Endothelial cell (in vitro differentiated cells): Measurements from ENCODE around the gene DAG1. TPM values are rescaled to one million over a fixed set of nuclear protein-coding genes. Genes with fewer than 3 reads are reported as not detected.

Experiments
- DNase-seq: peaks from one replicate; pipeline ENCODE4 v3.0.0; 2021; ENCODE audit warnings: low spot score
- H3K27ac Mint-ChIP-seq: one replicate; pipeline ENCODE4 v1.8.0; 2021; ENCODE audit warnings: mixed read lengths, inconsistent platforms; ENCODE audit not compliant: unreplicated experiment
- H3K27me3 Mint-ChIP-seq: one replicate; pipeline ENCODE4 v1.8.0; 2021; ENCODE audit warnings: mild to moderate bottlenecking, moderate library complexity, mixed read lengths, inconsistent platforms; ENCODE audit not compliant: unreplicated experiment
- H3K36me3 Mint-ChIP-seq: one replicate; pipeline ENCODE4 v1.8.0; 2021; ENCODE audit warnings: mild to moderate bottlenecking, low read depth, mixed read lengths, inconsistent platforms; ENCODE audit not compliant: unreplicated experiment
- H3K4me1 Mint-ChIP-seq: one replicate; pipeline ENCODE4 v1.8.0; 2021; ENCODE audit warnings: mild to moderate bottlenecking, mixed read lengths, inconsistent platforms; ENCODE audit not compliant: unreplicated experiment
- H3K4me3 Mint-ChIP-seq: one replicate; pipeline ENCODE4 v1.8.0; 2021; ENCODE audit warnings: mild to moderate bottlenecking, mixed read lengths, inconsistent platforms; ENCODE audit not compliant: unreplicated experiment
- H3K9me3 Mint-ChIP-seq: one replicate; pipeline ENCODE4 v1.8.0; 2021; ENCODE audit warnings: mixed read lengths, inconsistent platforms; ENCODE audit not compliant: unreplicated experiment
- CTCF ChIP-seq: fragments of 200-600 bp; sonication (generic); IDR thresholded peaks from one replicate; pipeline ENCODE4 v1.5.0; 2021; ENCODE audit warnings: antibody characterized with exemption; ENCODE audit not compliant: unreplicated experiment
- total RNA-seq: library from RNA; stranded (reverse); fragmentation: NEBNext Ultra II Directional; extraction: Animal tissue kit (Norgen Biotek cat#: 25700); gene quantifications from one replicate; pipeline ENCODE4 v1.2.1, GENCODE V29; 2021; ENCODE audit not compliant: unreplicated experiment

DAG1 gene
- total RNA-seq, 1 donor from 2014 or later = 54.8 TPM

GRCh38 chr3:49530701-49531100 lies 60.6 kb downstream of the DAG1 start:
- H3K36me3 Mint-ChIP-seq = peaks cover 13% of the 10 kb centered on the region
- no peak for DNase-seq
- no peak overlapping the region for H3K27ac Mint-ChIP-seq
- H3K4me1 Mint-ChIP-seq = no peaks in the 10 kb centered on the region
- TF ChIP-seq CTCF = no peak
- no peak overlapping the region for H3K4me3 Mint-ChIP-seq
- H3K27me3 Mint-ChIP-seq = no peaks in the 10 kb centered on the region
- no peaks in the 10 kb centered on the region for H3K9me3 Mint-ChIP-seq

GRCh38 chr3:49531218-49531617 lies 61.2 kb downstream of the DAG1 start:
- peaks cover 13% of the 10 kb centered on the region for H3K36me3 Mint-ChIP-seq
- H3K27ac Mint-ChIP-seq = no peak overlapping the region
- no peaks in the 10 kb centered on the region for H3K9me3 Mint-ChIP-seq

GRCh38 chr3:49531715-49532114 lies 61.6 kb downstream of the DAG1 start:
- Mint-ChIP-seq H3K27me3 (no peaks in the 10 kb centered on the region), H3K4me3 (no peak overlapping the region), H3K4me1 (no peaks in the 10 kb centered on the region), H3K36me3 (peaks cover 13% of the 10 kb centered on the region), H3K9me3 (no peaks in the 10 kb centered on the region), H3K27ac (no peak overlapping the region)
- no peak for TF ChIP-seq CTCF
- no peak for DNase-seq

More at GRCh38 chr3:49531218-49531617, 61.2 kb downstream of the DAG1 start:
- Mint-ChIP-seq H3K4me1 (no peaks in the 10 kb centered on the region), H3K4me3 (no peak overlapping the region), H3K27me3 (no peaks in the 10 kb centered on the region)
- no peak for TF ChIP-seq CTCF
- DNase-seq = no peak

- Mint-ChIP-seq H3K9me3 (no peaks in the 10 kb centered on the region), H3K27me3 (no peaks in the 10 kb centered on the region), H3K4me1 (no peaks in the 10 kb centered on the region), H3K4me3 (no peak overlapping the region), H3K27ac (no peak overlapping the region), H3K36me3 (peaks cover 13% of the 10 kb centered on the region)
- no peak for DNase-seq
- TF ChIP-seq CTCF = no peak
Measured at GRCh38 chr3:49533031-49533430, 63.0 kb downstream of the DAG1 start.

- TF ChIP-seq CTCF = no peak
- Mint-ChIP-seq H3K9me3 (no peaks in the 10 kb centered on the region), H3K27me3 (no peaks in the 10 kb centered on the region), H3K4me3 (no peak overlapping the region), H3K27ac (no peak overlapping the region), H3K36me3 (peaks cover 13% of the 10 kb centered on the region), H3K4me1 (no peaks in the 10 kb centered on the region)
- DNase-seq = no peak
Measured at GRCh38 chr3:49533786-49534519, 63.9 kb downstream of the DAG1 start.
